ENCODE results near the gene MYZAP. TPM values are rescaled to one million over a fixed set of nuclear protein-coding genes. Genes with fewer than 3 reads are reported as not detected.

The MYZAP gene
- total and polyA plus RNA-seq, 4 donors: 0.50 to 1.8 (median 0.99) TPM

DNA sequence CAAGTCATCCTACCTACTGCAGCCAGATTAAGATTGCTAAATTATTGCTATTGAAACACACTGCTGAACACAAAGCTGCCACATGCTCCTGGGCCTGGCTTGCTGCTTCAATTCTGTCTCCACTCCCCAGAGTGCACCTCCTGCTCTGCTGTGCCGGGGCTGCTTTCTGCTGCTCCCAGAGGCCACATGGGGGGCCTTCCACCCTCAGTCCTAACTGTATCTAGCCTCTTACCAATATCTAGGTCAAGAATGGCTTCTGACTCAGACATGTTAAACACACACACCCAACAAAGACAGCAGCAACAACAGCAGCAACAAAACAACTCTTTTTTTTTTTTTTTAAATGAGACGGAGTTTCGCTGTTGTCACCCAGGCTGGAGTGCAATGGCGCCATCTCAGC lies 33.0 kb downstream of the MYZAP start:
- Histone ChIP-seq H3K27ac (ENCODE audit: low read depth in 1 of 2, low read length in 2 of 2) (no peak overlapping the region), H3K9ac (ENCODE audit: low read depth in 1 of 2, low read length in 2 of 2) (no peak overlapping the region), H3K4me3 (ENCODE audit: low read depth in 1 of 3, low read length in 3 of 3) (no peak overlapping the region), H3K4me1 (ENCODE audit: control insufficient read depth in 4 of 4, insufficient read depth in 4 of 4, low read length in 3 of 4) (peaks cover 0 to 9% (median 6%) of the 10 kb centered on the region in 4 donors), H3K9me3 (ENCODE audit: control insufficient read depth in 4 of 4, low read length in 3 of 4) (no peaks in the 10 kb centered on the region), H3K36me3 (ENCODE audit: control insufficient read depth in 4 of 4, insufficient read depth in 3 of 4, low read depth in 1 of 4, low read length in 3 of 4) (no peaks in the 10 kb centered on the region), H3K27me3 (ENCODE audit: control insufficient read depth in 4 of 4, insufficient read depth in 4 of 4, low read length in 3 of 4) (no peaks in the 10 kb centered on the region)
- TF ChIP-seq EGR1 (IDR thresholded peaks at IDR 0.05; ENCODE audit: low read depth in 2 of 2) (no peak), TAF1 (conservative IDR thresholded peaks at IDR 0.05) (no peak), FOXA2 (IDR thresholded peaks at IDR 0.05) (no peak), FOXA1 (IDR thresholded peaks at IDR 0.05) (no peak), NR2F2 (IDR thresholded peaks at IDR 0.05) (no peak), YY1 (IDR thresholded peaks at IDR 0.05) (no peak)
- TF ChIP-seq, protein P1, sequence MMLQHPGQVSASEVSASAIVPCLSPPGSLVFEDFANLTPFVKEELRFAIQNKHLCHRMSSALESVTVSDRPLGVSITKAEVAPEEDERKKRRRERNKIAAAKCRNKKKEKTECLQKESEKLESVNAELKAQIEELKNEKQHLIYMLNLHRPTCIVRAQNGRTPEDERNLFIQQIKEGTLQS (IDR thresholded peaks at IDR 0.05): no peak
- TF ChIP-seq, protein P2, sequence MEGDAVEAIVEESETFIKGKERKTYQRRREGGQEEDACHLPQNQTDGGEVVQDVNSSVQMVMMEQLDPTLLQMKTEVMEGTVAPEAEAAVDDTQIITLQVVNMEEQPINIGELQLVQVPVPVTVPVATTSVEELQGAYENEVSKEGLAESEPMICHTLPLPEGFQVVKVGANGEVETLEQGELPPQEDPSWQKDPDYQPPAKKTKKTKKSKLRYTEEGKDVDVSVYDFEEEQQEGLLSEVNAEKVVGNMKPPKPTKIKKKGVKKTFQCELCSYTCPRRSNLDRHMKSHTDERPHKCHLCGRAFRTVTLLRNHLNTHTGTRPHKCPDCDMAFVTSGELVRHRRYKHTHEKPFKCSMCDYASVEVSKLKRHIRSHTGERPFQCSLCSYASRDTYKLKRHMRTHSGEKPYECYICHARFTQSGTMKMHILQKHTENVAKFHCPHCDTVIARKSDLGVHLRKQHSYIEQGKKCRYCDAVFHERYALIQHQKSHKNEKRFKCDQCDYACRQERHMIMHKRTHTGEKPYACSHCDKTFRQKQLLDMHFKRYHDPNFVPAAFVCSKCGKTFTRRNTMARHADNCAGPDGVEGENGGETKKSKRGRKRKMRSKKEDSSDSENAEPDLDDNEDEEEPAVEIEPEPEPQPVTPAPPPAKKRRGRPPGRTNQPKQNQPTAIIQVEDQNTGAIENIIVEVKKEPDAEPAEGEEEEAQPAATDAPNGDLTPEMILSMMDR (IDR thresholded peaks at IDR 0.05; ENCODE audit: low read depth, low read length, missing input control): no peak
- TF ChIP-seq, protein P3, sequence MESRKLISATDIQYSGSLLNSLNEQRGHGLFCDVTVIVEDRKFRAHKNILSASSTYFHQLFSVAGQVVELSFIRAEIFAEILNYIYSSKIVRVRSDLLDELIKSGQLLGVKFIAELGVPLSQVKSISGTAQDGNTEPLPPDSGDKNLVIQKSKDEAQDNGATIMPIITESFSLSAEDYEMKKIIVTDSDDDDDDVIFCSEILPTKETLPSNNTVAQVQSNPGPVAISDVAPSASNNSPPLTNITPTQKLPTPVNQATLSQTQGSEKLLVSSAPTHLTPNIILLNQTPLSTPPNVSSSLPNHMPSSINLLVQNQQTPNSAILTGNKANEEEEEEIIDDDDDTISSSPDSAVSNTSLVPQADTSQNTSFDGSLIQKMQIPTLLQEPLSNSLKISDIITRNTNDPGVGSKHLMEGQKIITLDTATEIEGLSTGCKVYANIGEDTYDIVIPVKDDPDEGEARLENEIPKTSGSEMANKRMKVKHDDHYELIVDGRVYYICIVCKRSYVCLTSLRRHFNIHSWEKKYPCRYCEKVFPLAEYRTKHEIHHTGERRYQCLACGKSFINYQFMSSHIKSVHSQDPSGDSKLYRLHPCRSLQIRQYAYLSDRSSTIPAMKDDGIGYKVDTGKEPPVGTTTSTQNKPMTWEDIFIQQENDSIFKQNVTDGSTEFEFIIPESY (IDR thresholded peaks at IDR 0.05): no peak
- no peak for DNase-seq (ENCODE audit: low spot score)
- 98% methylated on average over 4 of the region's 4 CpGs for WGBS

DNA sequence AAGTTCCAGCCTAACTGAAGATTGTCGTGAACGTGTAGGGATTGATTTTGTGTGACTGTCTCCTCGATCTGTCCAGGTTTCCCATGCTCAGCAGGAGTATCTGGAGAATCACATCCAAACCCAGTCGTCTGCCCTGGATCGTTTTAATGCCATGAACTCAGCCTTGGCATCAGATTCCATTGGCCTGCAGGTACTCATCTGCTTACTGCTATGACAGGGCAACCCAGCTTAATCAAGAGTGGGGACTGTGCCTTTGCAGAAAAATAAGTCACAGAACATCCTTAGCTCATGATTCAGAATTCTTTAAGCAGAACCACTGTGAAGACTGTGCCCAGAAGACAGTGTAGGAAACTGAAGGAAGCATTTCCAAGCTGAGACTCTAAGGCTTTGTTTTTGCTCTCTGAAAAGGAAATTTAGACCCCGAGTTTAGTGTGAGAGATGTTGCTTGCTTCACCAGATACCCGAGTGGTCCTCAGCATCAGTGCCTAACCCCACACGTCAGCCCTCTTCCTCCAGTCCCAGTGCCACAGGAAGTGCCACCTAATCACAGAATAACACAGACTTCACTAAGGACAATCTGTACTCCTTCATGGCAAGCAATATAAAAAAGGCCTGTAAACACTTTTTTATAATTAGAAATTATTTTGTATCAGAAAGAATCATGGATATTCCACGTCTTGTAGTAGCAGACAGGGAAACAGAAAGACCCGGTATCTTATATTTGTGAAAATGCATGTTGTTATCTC lies 34.2 kb downstream of the MYZAP start:
- Histone ChIP-seq H3K36me3 (ENCODE audit: control insufficient read depth in 4 of 4, insufficient read depth in 3 of 4, low read depth in 1 of 4, low read length in 3 of 4) (no peaks in the 10 kb centered on the region), H3K9ac (ENCODE audit: low read depth in 1 of 2, low read length in 2 of 2) (no peak overlapping the region), H3K9me3 (ENCODE audit: control insufficient read depth in 4 of 4, low read length in 3 of 4) (no peaks in the 10 kb centered on the region), H3K4me1 (ENCODE audit: control insufficient read depth in 4 of 4, insufficient read depth in 4 of 4, low read length in 3 of 4) (no peaks in the 10 kb centered on the region), H3K4me3 (ENCODE audit: low read depth in 1 of 3, low read length in 3 of 3) (no peak overlapping the region), H3K27ac (ENCODE audit: low read depth in 1 of 2, low read length in 2 of 2) (no peak overlapping the region), H3K27me3 (ENCODE audit: control insufficient read depth in 4 of 4, insufficient read depth in 4 of 4, low read length in 3 of 4) (no peaks in the 10 kb centered on the region)
- 71% methylated on average over 10 of the region's 10 CpGs for WGBS
- TF ChIP-seq HNF4A (conservative IDR thresholded peaks at IDR 0.05) (no peak), TAF1 (conservative IDR thresholded peaks at IDR 0.05) (no peak), SP1 (IDR thresholded peaks at IDR 0.05) (no peak), FOXA2 (IDR thresholded peaks at IDR 0.05) (no peak), JUND (IDR thresholded peaks at IDR 0.05) (no peak), YY1 (IDR thresholded peaks at IDR 0.05) (no peak), EGR1 (IDR thresholded peaks at IDR 0.05; ENCODE audit: low read depth in 2 of 2) (no peak), FOXA1 (IDR thresholded peaks at IDR 0.05) (no peak), NR2F2 (IDR thresholded peaks at IDR 0.05) (no peak), RXRA (IDR thresholded peaks at IDR 0.05) (no peak)
- TF ChIP-seq, protein P2 (IDR thresholded peaks at IDR 0.05; ENCODE audit: low read depth, low read length, missing input control): no peak
- TF ChIP-seq, protein P4, sequence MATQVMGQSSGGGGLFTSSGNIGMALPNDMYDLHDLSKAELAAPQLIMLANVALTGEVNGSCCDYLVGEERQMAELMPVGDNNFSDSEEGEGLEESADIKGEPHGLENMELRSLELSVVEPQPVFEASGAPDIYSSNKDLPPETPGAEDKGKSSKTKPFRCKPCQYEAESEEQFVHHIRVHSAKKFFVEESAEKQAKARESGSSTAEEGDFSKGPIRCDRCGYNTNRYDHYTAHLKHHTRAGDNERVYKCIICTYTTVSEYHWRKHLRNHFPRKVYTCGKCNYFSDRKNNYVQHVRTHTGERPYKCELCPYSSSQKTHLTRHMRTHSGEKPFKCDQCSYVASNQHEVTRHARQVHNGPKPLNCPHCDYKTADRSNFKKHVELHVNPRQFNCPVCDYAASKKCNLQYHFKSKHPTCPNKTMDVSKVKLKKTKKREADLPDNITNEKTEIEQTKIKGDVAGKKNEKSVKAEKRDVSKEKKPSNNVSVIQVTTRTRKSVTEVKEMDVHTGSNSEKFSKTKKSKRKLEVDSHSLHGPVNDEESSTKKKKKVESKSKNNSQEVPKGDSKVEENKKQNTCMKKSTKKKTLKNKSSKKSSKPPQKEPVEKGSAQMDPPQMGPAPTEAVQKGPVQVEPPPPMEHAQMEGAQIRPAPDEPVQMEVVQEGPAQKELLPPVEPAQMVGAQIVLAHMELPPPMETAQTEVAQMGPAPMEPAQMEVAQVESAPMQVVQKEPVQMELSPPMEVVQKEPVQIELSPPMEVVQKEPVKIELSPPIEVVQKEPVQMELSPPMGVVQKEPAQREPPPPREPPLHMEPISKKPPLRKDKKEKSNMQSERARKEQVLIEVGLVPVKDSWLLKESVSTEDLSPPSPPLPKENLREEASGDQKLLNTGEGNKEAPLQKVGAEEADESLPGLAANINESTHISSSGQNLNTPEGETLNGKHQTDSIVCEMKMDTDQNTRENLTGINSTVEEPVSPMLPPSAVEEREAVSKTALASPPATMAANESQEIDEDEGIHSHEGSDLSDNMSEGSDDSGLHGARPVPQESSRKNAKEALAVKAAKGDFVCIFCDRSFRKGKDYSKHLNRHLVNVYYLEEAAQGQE (IDR thresholded peaks at IDR 0.05): no peak
- TF ChIP-seq, protein P3 (IDR thresholded peaks at IDR 0.05): no peak
- DNase-seq (ENCODE audit: low spot score): no peak

Measured in liver (tissue), 9 donors.